Esophagus mucosa (tissue), 1 donor: ENCODE measurements around the gene BRAT1. TPM values are rescaled to one million over a fixed set of nuclear protein-coding genes. Genes with fewer than 3 reads are reported as not detected.
"Not testable (repeated sequence)": the region's sequence is repeated elsewhere in the genome, so short reads cannot be mapped to it uniquely, and the experiment has no call there.

Experiments
- ATAC-seq: fragments of 200-7000 bp; cut with Tn5 transposase; one replicate; pipeline ENCODE4 v1.9.1; 2020
- total RNA-seq: library from RNA; stranded (reverse); gene quantifications from one replicate; pipeline ENCODE4 v1.2.4, GENCODE V29; 2023
- donor health status: DM: yes; HTN: yes; CAD: no.

Gene BRAT1
- total RNA-seq, 1 donor from 2014 or later, result 11.9 TPM

DNA sequence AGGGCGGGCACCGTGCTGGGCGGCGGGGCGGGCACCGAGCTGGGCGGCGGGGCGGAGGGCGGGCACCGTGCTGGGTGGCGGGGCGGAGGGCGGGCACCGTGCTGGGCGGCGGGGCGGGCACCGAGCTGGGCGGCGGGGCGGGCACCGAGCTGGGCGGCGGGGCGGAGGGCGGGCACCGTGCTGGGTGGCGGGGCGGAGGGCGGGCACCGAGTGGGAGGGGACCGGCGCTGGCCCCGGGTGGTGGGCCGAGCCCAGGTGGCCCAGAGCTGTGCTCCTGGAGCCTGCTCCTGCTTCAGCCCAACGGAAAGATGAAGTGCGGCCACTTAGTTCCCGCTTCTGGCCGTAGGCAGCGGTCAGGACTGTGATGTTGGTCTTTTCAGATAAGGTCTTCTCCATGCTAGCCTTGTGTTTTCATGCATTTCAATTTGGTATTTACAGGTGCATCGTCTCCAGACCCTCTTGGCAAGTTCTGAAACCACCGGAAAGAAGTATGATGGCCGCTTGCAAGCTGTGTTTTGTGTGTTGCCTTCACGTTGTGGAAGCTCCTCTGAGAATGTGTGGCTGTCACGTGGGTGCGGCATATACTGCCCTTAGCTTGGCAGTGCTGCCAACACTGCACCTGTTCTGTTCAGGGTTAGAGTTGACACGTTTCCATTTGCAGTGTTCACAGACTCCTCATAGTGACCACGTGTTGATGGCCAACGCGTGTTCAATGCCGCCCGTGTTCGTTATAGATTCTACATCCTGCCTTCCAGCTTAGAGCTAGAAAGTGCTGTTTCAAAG is 28.7 kb upstream of the BRAT1 start:
- ATAC-seq, result no peak

GRCh38 chr7:2582006-2582735 is 26.8 kb upstream of the BRAT1 start:
- peak; percentile 35 for ATAC-seq

- ATAC-seq, result no peak
These were observed 25.3 kb upstream of the BRAT1 start for GRCh38 chr7:2580636-2581035.

DNA sequence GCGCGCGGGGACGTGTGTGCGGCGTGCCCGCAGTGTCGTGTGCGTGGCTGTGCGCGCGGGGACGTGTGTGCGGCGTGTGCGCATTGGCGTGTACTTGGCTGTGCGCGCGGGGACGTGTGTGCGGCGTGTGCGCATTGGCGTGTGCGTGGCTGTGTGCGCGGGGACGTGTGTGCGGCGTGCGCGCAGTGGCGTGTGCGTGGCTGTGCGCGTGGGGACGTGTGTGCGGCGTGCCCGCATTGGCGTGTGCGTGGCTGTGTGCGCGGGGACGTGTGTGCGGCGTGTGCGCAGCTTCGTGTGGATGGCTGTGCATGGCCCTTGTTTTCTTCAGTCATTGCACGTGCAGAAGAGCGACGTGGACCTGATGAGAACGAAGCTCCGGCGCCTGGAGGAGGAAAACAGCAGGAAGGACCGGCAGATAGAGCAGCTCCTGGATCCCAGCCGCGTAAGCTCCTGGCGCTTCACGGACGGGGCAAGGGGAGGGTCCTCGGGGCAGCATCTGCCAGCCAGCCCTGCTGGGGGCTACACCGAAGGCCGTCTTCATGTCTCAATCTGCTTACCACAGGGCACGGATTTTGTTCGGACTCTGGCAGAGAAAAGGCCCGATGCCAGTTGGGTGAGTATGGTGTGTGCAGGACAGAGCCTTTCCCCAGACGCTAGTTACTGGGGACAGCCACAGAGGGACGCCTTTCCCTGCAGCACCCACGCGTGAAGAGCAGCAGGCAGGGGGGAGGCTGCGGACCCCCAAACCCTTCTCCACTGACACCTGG is 22.8 kb upstream of the BRAT1 start:
- ATAC-seq, result no peak

- no peak for ATAC-seq
These were observed 21.6 kb upstream of the BRAT1 start for GRCh38 chr7:2576742-2577491.

GRCh38 chr7:2575733-2576340 is 20.5 kb upstream of the BRAT1 start:
- no peak for ATAC-seq

- no peak for ATAC-seq
These were observed 19.9 kb upstream of the BRAT1 start for GRCh38 chr7:2575046-2575732.

- ATAC-seq, result no peak
These were observed 18.4 kb upstream of the BRAT1 start for GRCh38 chr7:2573761-2574160.

DNA sequence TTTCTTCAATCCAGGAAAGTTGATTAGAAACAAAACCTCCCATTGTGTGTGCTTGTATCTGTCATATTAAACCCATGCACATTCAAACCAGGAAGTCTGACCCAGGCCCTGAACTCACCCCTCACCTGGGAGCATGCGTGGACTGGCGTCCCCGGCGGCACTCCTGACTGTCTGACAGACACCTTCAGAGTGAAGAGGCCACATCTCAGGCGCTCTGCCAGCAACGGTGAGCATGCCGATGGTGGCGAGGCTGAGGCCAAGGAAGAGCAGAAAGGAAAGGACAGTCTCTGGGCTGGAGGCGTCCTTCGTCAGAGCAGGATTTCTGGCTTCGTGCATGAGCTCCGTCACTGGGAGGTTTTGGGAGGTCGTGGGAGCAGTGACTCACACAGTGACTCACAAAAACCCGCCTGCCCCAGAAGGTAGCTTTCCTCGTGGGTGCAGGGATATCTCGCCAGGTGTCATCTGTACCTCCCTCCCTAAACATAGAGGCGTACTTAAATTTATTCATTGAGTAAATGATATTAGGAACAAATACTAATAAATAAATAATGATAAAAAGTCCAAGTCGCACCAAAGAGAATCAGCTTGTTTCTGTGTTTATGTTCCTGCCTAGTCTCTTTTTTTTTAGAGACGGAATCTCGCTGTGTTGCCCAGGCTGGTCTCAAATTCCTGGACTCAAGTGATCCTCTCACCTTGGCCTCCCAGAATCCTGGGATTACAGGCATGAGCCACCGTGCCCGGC is 16.9 kb upstream of the BRAT1 start:
- peak; percentile 63 for ATAC-seq

DNA sequence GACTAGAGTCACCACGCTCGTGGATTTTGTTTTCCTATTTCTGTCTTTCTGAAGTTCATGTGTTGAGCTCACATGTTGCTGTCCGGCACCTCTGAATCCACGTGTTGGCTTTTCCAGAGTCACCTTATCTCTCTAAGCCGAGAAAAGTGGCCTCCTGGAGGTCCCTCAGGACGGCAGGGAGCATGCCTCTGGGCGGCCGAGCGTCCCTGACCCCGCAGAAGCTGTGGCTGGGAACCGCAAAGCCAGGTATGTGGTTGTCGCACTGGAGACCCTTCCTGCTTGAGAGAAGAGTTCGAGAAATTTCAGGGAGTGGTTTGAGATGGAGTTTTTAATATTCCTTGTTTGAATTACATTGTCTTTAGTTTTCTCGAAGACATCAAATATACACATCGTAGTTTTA is 16.1 kb upstream of the BRAT1 start:
- no peak for ATAC-seq

DNA sequence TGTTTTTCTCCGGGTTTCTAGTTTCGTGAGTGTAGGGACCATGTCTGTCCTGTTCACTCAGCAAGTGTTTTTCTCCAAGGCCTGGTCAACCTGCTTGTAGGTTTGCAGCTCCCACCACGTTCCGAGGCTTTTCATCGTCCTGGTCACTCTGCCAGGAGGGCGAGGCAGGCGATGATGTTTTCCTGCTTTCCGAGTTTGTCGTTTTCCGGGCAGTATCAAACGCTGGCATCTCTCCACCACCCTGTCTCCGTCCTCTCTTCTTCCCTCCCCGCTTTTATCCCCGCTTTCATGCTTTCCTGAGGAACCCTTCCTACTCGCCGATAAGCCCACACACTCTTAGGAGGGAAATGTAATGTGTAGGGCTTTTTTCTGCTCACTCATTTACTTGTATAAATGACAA is 14.7 kb upstream of the BRAT1 start:
- ATAC-seq, result no peak

- no peak for ATAC-seq
These were observed 14.1 kb upstream of the BRAT1 start for GRCh38 chr7:2569421-2569820.

- no peak for ATAC-seq
These were observed 13.3 kb upstream of the BRAT1 start for GRCh38 chr7:2568521-2569223.

DNA sequence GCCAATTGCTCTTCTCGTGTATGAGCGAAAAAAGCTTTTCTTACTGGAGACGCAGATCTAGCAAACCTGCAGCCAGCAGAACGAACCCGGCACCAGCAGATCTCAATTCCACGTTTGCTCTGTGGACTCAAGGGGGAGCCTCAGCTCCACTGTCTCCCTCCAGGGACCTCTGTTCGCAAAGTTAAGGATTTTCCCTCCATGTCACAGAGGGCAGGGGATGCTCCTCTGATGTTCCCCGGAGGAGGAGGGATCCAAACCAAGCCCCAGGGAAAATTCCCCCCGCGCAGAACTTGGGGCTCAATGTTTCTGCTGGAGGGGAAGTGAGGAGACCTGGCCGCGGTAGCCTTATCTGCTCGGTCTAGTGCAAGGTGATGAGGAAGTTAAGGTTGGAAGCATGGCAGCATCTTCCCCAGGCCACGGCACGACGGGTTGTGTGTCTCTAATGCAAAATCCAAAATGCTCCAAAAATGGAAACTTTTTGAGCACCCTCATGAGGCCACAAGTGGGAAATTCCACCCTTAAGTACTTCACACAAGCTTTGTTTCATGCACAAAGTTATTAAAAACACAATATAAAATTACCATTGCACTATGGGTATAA is 12.5 kb upstream of the BRAT1 start:
- peak; percentile 6 for ATAC-seq

GRCh38 chr7:2566890-2567678 is 11.8 kb upstream of the BRAT1 start:
- no peak for ATAC-seq

DNA sequence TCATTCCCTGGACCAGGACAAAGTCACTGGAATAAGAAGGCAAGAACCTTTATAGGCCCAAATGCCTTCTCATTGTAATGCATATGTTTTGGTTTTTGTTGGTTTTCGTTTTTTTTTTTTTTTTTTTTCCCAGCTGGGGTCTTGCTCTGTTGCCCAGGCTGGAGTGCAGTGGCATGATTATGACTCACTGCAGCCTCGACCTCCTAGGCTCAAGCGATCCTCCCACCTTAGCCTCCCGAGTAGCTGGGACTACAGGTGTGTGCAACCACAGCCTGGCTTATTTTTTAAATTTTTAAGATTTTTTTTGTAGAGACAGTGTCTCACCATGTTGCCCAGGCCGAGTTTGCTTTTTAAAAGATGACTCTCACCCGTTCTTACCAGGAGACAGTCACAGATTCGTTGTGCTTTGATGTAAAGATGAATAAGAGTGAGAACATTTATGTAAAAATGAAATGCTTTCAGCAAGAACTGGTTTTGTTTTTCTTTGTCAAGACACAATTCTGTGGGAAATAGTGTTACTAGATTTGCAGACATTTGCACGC is 11.1 kb upstream of the BRAT1 start:
- ATAC-seq, result no peak

- ATAC-seq, result peak; percentile 34
These were observed 9.7 kb upstream of the BRAT1 start for GRCh38 chr7:2564970-2565540.

DNA sequence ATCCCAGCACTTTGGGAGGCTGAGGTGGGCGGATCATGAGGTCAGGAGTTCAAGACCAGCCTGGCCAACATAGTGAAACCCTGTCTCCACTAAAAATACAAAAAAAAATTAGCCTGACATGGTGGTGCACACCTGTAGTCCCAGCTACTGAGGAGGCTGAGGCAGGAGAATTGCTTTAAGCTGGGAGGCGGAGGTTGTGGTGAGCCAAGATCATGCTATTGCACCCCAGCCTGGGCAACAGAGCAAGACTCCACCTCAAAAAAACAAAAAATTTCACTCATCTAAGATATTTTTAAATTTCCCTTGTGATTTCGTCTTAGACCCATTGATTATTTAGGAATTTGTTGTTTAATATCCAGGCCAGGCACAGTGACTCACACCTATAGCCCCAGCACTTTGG is 8.6 kb upstream of the BRAT1 start:
- not testable (repeated sequence) for ATAC-seq
